SK-N-SH (cell line): ENCODE data around the gene CUEDC1. TPM values are rescaled to one million over a fixed set of nuclear protein-coding genes. Genes with fewer than 3 reads are reported as not detected.

Experiments used
- CTCF ChIA-PET: fragments of 300-600, 350-600 bp; formaldehyde crosslinking; extraction: SDS; loops from one replicate; lab custom pipeline; 2021; lab: Yijun Ruan, JAX
- POLR2A ChIA-PET: fragments of 350-600 bp; sonication (Branson Sonifier 250); formaldehyde crosslinking; extraction: SDS; loops from one replicate; lab custom pipeline; 2020; ENCODE audit warnings: antibody characterized with exemption, inconsistent platforms; lab: Yijun Ruan, JAX
- DNase-seq: peaks from one replicate; pipeline ENCODE4 v3.0.0; 2012
- H2AFZ ChIP-seq: fragments of 200-600 bp; sonication (generic); 2 replicates; pipeline ENCODE4 v1.8.1; 2016; ENCODE audit warnings: antibody characterized with exemption, mild to moderate bottlenecking, low read depth
- H3F3A ChIP-seq: fragments of 200-600 bp; sonication (generic); replicated peaks from 2 replicates; pipeline ENCODE3; 2016; ENCODE audit warnings: antibody characterized with exemption, mild to moderate bottlenecking; ENCODE audit not compliant: insufficient read depth
- H3K27ac ChIP-seq, 2 experiments: fragments of 200-500 bp in 1 of 2; fragments of 200-600 bp in 1 of 2; sonication (Bioruptor generic) in 1 of 2; sonication (generic), shearing (Covaris generic) in 1 of 2; 2 replicates each; pipeline versions ENCODE4 v1.5.1 to v1.6.1; 2014 to 2016; ENCODE audit warnings: low read depth in 2 of 2, inconsistent platforms in 1 of 2, low read length in 1 of 2, mild to moderate bottlenecking in 1 of 2, mixed read lengths in 1 of 2
- H3K27me3 ChIP-seq: fragments of 200-600 bp; sonication (generic), shearing (Covaris generic); 2 replicates; pipeline ENCODE4 v1.6.1; 2016; ENCODE audit warnings: mixed run types; ENCODE audit not compliant: insufficient read depth
- H3K36me3 ChIP-seq, 2 experiments: fragments of 200-500 bp in 1 of 2; fragments of 200-600 bp in 1 of 2; sonication (Bioruptor generic) in 1 of 2; sonication (generic) in 1 of 2; replicated peaks in 1 of 2; 2 replicates each; pipeline versions ENCODE3 to v1.5.1; 2014 to 2016; ENCODE audit warnings: low read length in 1 of 2, mild to moderate bottlenecking in 1 of 2; ENCODE audit not compliant: insufficient read depth in 2 of 2, control insufficient read depth in 1 of 2
- H3K4me1 ChIP-seq, 2 experiments: fragments of 200-500 bp in 1 of 2; fragments of 200-600 bp in 1 of 2; sonication (Bioruptor generic) in 1 of 2; sonication (generic), shearing (Covaris generic) in 1 of 2; 2 replicates each; pipeline versions ENCODE4 v1.5.1 to v1.6.1; 2014 to 2016; ENCODE audit warnings: low read depth in 1 of 2, low read length in 1 of 2, mixed run types in 1 of 2; ENCODE audit not compliant: insufficient read depth in 2 of 2, control insufficient read depth in 1 of 2
- H3K4me2 ChIP-seq: fragments of 200-600 bp; sonication (generic), shearing (Covaris generic); 2 replicates; pipeline ENCODE4 v1.6.1; 2017; ENCODE audit warnings: mixed run types
- H3K4me3 ChIP-seq, 2 experiments: fragments of 200-500 bp in 1 of 2; fragments of 200-600 bp in 1 of 2; sonication (Bioruptor generic) in 1 of 2; sonication (generic), shearing (Covaris generic) in 1 of 2; 2 replicates each; pipeline versions ENCODE4 v1.5.1 to v1.8.1; 2014 to 2016; ENCODE audit warnings: low read depth in 2 of 2, inconsistent platforms in 1 of 2, low read length in 1 of 2, mild to moderate bottlenecking in 1 of 2, mixed read lengths in 1 of 2, moderate library complexity in 1 of 2
- H3K79me2 ChIP-seq: fragments of 200-600 bp; sonication (generic); 2 replicates; pipeline ENCODE4 v1.8.1; 2017; ENCODE audit warnings: mild to moderate bottlenecking; ENCODE audit not compliant: insufficient read depth
- H3K9ac ChIP-seq: fragments of 200-600 bp; sonication (generic); 2 replicates; pipeline ENCODE4 v1.6.1; 2017; ENCODE audit warnings: mixed run types
- H3K9me2 ChIP-seq: fragments of 200-600 bp; sonication (generic); 2 replicates; pipeline ENCODE4 v1.6.1; 2017; ENCODE audit warnings: mixed run types
- H3K9me3 ChIP-seq: fragments of 200-600 bp; sonication (generic); 2 replicates; pipeline ENCODE4 v1.6.1; 2017; ENCODE audit warnings: mixed run types, mild to moderate bottlenecking, moderate library complexity
- H4K20me1 ChIP-seq: fragments of 200-600 bp; sonication (generic); 2 replicates; pipeline ENCODE4 v1.6.1; 2017; ENCODE audit warnings: mild to moderate bottlenecking, mixed run types; ENCODE audit not compliant: insufficient read depth
- FOXJ3 ChIP-seq: sonication (generic); formaldehyde crosslinking; IDR thresholded peaks from 2 replicates; pipeline ENCODE4 v1.5.1; 2020; ENCODE audit warnings: mild to moderate bottlenecking, missing genetic modification reagents
- JUND ChIP-seq: IDR thresholded peaks from 2 replicates; pipeline ENCODE4 v1.4.0; 2012
- MXI1 ChIP-seq: IDR thresholded peaks from 2 replicates; pipeline ENCODE4 v1.6.1; 2012; ENCODE audit warnings: mild to moderate bottlenecking, low read depth, low read length, improper control_type of control experiment
- POLR2AphosphoS5 ChIP-seq: IDR thresholded peaks from 2 replicates; pipeline ENCODE4 v1.6.1; 2012; ENCODE audit warnings: low read depth, low read length
- RAD21 ChIP-seq: IDR thresholded peaks from 2 replicates; pipeline ENCODE4 v1.6.1; 2012; ENCODE audit warnings: mild to moderate bottlenecking, low read length
- RXRA ChIP-seq: IDR thresholded peaks from 2 replicates; pipeline ENCODE4 v1.4.0; 2012; ENCODE audit warnings: low read depth, mild to moderate bottlenecking, borderline replicate concordance
- SMC3 ChIP-seq: IDR thresholded peaks from 2 replicates; pipeline ENCODE4 v1.6.1; 2012; ENCODE audit warnings: low read depth, low read length, improper control_type of control experiment
- TAF1 ChIP-seq: IDR thresholded peaks from 2 replicates; pipeline ENCODE4 v1.6.1; 2012; ENCODE audit warnings: low read depth, mild to moderate bottlenecking, low read length, moderate library complexity, borderline replicate concordance
- WGBS: methylation state at CpG from one replicate; pipeline ENCODE4 v1.1.6; 2017; ENCODE audit warnings: low lambda C conversion rate; 5-methylcytosine and 5-hydroxymethylcytosine counted together
- polyA plus RNA-seq, 3 experiments: library from polyadenylated mRNA; depleted of rRNA; stranded (reverse); fragments of >200 nt; gene quantifications; 2 replicates each; pipeline ENCODE4 v1.2.3, GENCODE V29; 2012
- TF ChIP-seq, protein P1 (sequence below): fragments of 200-600 bp; sonication (generic); IDR thresholded peaks from 2 replicates; pipeline ENCODE4 v1.6.1; 2017; ENCODE audit warnings: antibody characterized with exemption, mild to moderate bottlenecking, moderate library complexity
- TF ChIP-seq, protein P2 (sequence below): IDR thresholded peaks from 2 replicates; pipeline ENCODE4 v1.4.0; 2012; ENCODE audit warnings: low read depth, borderline replicate concordance
- TF ChIP-seq, protein P3 (sequence below): fragments of 150-350 bp; IDR thresholded peaks from 2 replicates; pipeline ENCODE4 v1.6.1; 2017; ENCODE audit warnings: antibody characterized with exemption, low read length, low read depth, borderline replicate concordance

The CUEDC1 gene
- polyA plus RNA-seq, 1 of the 3 experiments (the other 2 are of a cell fraction): 58.9 TPM

DNA sequence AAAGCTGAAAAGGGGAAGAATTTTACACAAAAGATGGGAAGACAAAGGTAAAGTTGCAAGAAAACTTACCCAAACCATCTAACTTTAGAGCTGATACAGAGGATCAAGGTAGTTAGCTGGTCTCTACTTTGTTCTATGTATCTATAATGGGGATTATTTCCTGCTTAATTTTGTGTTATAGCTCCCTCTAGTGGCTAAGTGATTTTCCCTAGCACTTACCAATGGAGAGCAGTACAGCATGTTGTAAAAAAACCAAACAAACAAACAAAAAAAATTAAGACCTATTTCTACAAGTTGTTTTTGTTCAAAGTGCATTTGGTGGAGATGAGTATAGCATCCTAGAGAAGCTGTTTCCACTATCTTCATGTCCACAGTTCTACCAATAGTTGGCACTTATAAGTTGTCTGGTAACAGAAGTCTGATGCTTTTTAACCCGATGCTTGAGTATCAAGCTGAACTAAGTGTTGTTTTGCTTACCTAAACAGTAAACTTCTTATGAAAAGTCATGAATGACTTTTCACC lies 44.3 kb upstream of the CUEDC1 start:
- WGBS: 100% methylated on average over 1 of the region's 1 CpG
- CTCF ChIA-PET: interaction anchor here (0.6 to 20.5 kb wide), 79 partner anchors 7 to 1180 kb away, joined by 3 to 1002 read pairs (median 6); partner anchors contain the start of genes CUEDC1, DYNLL2, MKS1 and MRPS23
- no peaks in the 10 kb centered on the region for H3K9me2 ChIP-seq
- H3K9ac ChIP-seq: no peak overlapping the region; the same call in 1 of the 2 replicates
- H3K4me3 ChIP-seq: no peak overlapping the region
- H2AFZ ChIP-seq: no peak overlapping the region
- peaks cover 17 to 24% of the 10 kb centered on the region in 2 experiments for H3K4me1 ChIP-seq
- H3K9me3 ChIP-seq: no peaks in the 10 kb centered on the region
- POLR2A ChIA-PET: interaction anchor here (0.6 to 3.6 kb wide), 4 partner anchors 88 to 164 kb away, joined by 3 to 23 read pairs (median 6); partner anchors contain the start of gene MRPS23
- peaks cover 80% of the 10 kb centered on the region for H3F3A ChIP-seq
- H3K27ac ChIP-seq: peak overlapping the region; percentile 18 to 23; a peak in 1 of 4 replicates
- peaks cover 55% of the 10 kb centered on the region for H3K79me2 ChIP-seq
- TF ChIP-seq SMC3 (peak; percentile 60), POLR2AphosphoS5 (peak; percentile 68; the same call in 1 of the 2 replicates), RAD21 (peak; percentile 82)
- TF ChIP-seq, protein P1, sequence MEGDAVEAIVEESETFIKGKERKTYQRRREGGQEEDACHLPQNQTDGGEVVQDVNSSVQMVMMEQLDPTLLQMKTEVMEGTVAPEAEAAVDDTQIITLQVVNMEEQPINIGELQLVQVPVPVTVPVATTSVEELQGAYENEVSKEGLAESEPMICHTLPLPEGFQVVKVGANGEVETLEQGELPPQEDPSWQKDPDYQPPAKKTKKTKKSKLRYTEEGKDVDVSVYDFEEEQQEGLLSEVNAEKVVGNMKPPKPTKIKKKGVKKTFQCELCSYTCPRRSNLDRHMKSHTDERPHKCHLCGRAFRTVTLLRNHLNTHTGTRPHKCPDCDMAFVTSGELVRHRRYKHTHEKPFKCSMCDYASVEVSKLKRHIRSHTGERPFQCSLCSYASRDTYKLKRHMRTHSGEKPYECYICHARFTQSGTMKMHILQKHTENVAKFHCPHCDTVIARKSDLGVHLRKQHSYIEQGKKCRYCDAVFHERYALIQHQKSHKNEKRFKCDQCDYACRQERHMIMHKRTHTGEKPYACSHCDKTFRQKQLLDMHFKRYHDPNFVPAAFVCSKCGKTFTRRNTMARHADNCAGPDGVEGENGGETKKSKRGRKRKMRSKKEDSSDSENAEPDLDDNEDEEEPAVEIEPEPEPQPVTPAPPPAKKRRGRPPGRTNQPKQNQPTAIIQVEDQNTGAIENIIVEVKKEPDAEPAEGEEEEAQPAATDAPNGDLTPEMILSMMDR: peak; percentile 99
- TF ChIP-seq, protein P2, sequence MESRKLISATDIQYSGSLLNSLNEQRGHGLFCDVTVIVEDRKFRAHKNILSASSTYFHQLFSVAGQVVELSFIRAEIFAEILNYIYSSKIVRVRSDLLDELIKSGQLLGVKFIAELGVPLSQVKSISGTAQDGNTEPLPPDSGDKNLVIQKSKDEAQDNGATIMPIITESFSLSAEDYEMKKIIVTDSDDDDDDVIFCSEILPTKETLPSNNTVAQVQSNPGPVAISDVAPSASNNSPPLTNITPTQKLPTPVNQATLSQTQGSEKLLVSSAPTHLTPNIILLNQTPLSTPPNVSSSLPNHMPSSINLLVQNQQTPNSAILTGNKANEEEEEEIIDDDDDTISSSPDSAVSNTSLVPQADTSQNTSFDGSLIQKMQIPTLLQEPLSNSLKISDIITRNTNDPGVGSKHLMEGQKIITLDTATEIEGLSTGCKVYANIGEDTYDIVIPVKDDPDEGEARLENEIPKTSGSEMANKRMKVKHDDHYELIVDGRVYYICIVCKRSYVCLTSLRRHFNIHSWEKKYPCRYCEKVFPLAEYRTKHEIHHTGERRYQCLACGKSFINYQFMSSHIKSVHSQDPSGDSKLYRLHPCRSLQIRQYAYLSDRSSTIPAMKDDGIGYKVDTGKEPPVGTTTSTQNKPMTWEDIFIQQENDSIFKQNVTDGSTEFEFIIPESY: no peak
- TF ChIP-seq, all 33 proteins: peak for 4
- Histone ChIP-seq H3K36me3 (peaks cover 75 to 81% of the 10 kb centered on the region in 2 experiments), H3K27me3 (no peaks in the 10 kb centered on the region), H4K20me1 (peaks cover 47% of the 10 kb centered on the region), H3K4me2 (no peak overlapping the region)
- DNase-seq: peak; percentile 54

DNA sequence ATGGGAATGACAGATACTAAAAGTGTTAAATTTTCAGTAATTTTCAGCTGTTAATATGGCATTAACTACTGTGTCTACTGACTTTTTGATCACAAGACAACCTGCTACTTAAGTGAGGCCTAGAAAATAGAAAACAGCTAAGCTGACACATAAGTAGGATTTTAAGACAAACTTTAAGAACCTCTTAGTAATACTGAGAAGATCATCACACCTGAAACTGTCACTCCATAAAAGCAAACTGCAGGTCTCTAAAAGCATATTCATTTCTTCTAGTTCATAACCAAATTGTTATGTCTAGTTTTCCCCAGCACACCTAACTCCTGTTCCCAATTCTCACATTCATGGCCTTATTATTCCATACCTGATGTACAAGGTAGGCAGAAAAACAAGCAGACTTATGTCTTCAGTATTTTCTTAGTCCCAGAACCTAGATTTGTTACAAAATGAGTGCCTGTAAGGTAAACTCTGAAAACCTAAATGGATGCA lies 43.8 kb upstream of the CUEDC1 start:
- ChIA-PET POLR2A (interaction anchor here (0.6 to 3.6 kb wide), 6 partner anchors 8 to 163 kb away, joined by 3 to 29 read pairs (median 8); partner anchors contain the start of genes DYNLL2, MRPS23 and SRSF1), CTCF (interaction anchor here (0.6 to 20.5 kb wide), 71 partner anchors 7 to 877 kb away, joined by 3 to 1002 read pairs (median 6); partner anchors contain the start of genes CUEDC1, DYNLL2, MKS1 and MRPS23)
- Histone ChIP-seq H3K4me3 (no peak overlapping the region), H3K9me2 (no peaks in the 10 kb centered on the region), H2AFZ (no peak overlapping the region), H3K36me3 (peaks cover 70 to 76% of the 10 kb centered on the region in 2 experiments), H3K9ac (no peak overlapping the region; the same call in 1 of the 2 replicates), H4K20me1 (peaks cover 42% of the 10 kb centered on the region), H3K27me3 (no peaks in the 10 kb centered on the region), H3K79me2 (peaks cover 50% of the 10 kb centered on the region)
- no peak for DNase-seq
- no peak for TF ChIP-seq FOXJ3 (CRISPR knock-in tag)
- no peak for TF ChIP-seq TAF1
- TF ChIP-seq MXI1: no peak
- no peak for TF ChIP-seq SMC3
- no peak for TF ChIP-seq JUND
- TF ChIP-seq, protein P3, sequence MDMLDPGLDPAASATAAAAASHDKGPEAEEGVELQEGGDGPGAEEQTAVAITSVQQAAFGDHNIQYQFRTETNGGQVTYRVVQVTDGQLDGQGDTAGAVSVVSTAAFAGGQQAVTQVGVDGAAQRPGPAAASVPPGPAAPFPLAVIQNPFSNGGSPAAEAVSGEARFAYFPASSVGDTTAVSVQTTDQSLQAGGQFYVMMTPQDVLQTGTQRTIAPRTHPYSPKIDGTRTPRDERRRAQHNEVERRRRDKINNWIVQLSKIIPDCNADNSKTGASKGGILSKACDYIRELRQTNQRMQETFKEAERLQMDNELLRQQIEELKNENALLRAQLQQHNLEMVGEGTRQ: no peak
- TF ChIP-seq RXRA: no peak
- TF ChIP-seq, all 33 proteins: peak for 0
- no peak overlapping the region for H3K4me2 ChIP-seq
- H3K4me1 ChIP-seq: peaks cover 12 to 19% of the 10 kb centered on the region in 2 experiments
- H3K9me3 ChIP-seq: no peaks in the 10 kb centered on the region
- H3K27ac ChIP-seq: peak overlapping the region in 1 of 2 experiments; percentile 3; a peak in 1 of 4 replicates
- peaks cover 80% of the 10 kb centered on the region for H3F3A ChIP-seq
